C4-2B (cell line): ENCODE measurements around the gene TOMM70.
"Not testable (repeated sequence)": the region's sequence is repeated elsewhere in the genome, so short reads cannot be mapped to it uniquely, and the experiment has no call there.

Experiments used
- H3K27ac ChIP-seq: fragments of 450-650 bp; 2 replicates; pipeline ENCODE4 v1.5.1; 2017
- ZFX ChIP-seq: fragments of 450-650 bp; IDR thresholded peaks from 2 replicates; pipeline ENCODE4 v1.6.1; 2017
- TF ChIP-seq, protein P1 (sequence below): fragments of 450-650 bp; conservative IDR thresholded peaks from 2 replicates; pipeline ENCODE4 v1.5.1; 2017; ENCODE audit warnings: mild to moderate bottlenecking

The TOMM70 gene

GRCh38 chr3:100361897-100362296, 39.0 kb downstream of the TOMM70 start:
- no peak overlapping the region for H3K27ac ChIP-seq
- no peak for TF ChIP-seq ZFX

DNA sequence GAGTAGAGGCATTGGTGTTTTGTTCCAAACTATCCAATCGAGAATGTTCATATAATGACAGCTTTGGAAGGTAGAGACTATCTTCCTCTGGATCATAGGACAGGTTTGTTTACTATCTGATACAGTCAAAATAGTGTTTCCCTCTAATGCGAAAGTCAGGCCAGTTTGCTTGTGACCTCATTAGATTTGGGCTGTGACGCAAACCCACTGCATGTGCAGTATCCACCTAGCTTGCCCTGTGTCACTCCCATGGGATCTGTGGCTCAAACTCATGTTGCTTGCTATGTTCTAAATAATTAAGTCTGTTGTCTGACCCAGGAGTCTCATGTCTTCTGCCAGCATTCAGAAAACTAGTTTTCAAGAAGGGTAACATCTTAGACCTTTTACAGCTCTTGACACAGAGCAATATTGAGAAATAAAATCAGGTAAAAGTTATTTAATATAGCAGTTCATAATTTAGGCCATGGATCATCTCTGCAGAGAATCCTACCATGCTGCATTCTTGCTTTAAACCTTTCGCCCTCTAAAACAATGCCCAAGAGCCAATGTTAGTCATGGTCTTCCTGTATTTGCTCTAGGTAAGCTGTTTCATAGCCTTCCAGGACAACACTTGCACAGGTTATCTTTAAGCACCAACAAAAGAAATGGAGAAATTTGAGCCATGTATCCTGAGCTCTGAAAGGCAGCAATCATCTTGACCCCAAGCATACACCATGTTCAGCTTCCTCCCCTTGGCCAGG, 40.0 kb downstream of the TOMM70 start:
- TF ChIP-seq, protein P1, sequence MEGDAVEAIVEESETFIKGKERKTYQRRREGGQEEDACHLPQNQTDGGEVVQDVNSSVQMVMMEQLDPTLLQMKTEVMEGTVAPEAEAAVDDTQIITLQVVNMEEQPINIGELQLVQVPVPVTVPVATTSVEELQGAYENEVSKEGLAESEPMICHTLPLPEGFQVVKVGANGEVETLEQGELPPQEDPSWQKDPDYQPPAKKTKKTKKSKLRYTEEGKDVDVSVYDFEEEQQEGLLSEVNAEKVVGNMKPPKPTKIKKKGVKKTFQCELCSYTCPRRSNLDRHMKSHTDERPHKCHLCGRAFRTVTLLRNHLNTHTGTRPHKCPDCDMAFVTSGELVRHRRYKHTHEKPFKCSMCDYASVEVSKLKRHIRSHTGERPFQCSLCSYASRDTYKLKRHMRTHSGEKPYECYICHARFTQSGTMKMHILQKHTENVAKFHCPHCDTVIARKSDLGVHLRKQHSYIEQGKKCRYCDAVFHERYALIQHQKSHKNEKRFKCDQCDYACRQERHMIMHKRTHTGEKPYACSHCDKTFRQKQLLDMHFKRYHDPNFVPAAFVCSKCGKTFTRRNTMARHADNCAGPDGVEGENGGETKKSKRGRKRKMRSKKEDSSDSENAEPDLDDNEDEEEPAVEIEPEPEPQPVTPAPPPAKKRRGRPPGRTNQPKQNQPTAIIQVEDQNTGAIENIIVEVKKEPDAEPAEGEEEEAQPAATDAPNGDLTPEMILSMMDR = no peak
- no peak overlapping the region for H3K27ac ChIP-seq

DNA sequence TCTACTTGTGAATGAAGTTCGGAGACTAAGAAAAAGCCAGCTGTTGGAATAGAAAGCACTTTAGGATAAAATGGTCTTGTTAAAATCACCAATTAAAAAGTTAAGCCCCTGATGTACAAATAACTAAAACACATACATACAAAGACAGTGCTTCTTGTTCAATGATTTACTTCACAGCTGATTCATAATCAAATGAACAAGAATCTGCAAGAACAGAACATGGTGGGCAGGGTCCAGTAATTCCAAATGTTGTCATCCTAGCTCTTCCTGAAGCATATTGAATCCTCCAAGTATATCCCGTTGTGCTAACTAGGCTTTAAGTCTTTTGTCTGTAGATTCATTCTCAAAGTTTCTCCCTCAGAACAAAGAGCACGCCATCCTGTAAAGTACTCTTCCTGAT, 41.9 kb downstream of the TOMM70 start:
- TF ChIP-seq, protein P1 = no peak
- no peak for TF ChIP-seq ZFX
- H3K27ac ChIP-seq = no peak overlapping the region

DNA sequence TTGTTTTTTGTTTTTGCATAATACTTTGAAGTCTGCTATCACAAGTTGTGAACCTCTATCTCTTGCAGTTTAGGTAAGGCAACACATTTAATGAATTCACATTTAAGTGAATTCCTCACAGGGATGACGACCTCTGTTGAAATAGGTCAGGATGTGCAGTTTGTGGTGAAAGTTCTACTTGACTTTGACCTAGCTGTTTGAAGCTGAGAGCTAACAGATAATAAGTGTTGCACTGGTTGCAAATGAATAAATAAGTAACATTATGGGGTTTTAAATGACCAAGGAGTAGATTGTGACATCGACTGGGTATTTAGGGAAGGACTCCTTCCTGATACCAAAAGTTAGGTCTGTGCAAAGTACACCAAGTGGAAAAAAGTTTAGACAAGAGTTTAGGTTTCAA, 42.5 kb downstream of the TOMM70 start:
- no peak overlapping the region for H3K27ac ChIP-seq
- TF ChIP-seq ZFX = no peak
- TF ChIP-seq, protein P1 = no peak

GRCh38 chr3:100354850-100355249, 46.0 kb downstream of the TOMM70 start:
- H3K27ac ChIP-seq = no peak overlapping the region
- TF ChIP-seq, protein P1 = no peak
- no peak for TF ChIP-seq ZFX

GRCh38 chr3:100352296-100353231, 48.3 kb downstream of the TOMM70 start:
- H3K27ac ChIP-seq = no peak overlapping the region
- TF ChIP-seq, protein P1 = no peak
- no peak for TF ChIP-seq ZFX

- not testable (repeated sequence) for H3K27ac ChIP-seq
Observed at GRCh38 chr3:100351770-100352169, 49.1 kb downstream of the TOMM70 start.

DNA sequence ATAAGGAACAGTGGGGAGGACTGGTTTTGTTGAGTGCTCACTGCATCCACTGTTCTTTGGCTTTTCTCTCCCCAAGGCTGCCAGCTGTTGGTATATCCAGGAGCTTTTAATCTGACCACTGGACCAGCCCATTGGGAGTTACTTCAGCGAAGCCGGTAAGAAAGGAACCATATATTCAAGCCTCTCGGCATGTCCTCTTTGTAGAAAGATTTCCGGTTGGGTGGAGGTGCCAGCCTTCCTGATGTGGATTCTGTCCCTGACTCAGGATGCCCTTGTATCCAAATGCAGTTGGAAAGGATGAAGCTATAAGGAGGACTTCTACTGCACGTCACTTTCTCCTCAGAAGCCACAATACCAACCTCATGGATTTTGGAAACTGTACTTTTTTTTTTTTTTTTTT, 52.2 kb downstream of the TOMM70 start:
- H3K27ac ChIP-seq = no peak overlapping the region
- TF ChIP-seq ZFX = no peak
- TF ChIP-seq, protein P1 = no peak
